ENCODE data around the gene MRPS9. TPM values are rescaled to one million over a fixed set of nuclear protein-coding genes. Genes with fewer than 3 reads are reported as not detected.

The MRPS9 gene
- total and polyA plus RNA-seq, 12 donors: 24.1 to 76.3 (median 40.4) TPM

GRCh38 chr2:105090091-105090490 lies 52.2 kb downstream of the MRPS9 start:
- TF ChIP-seq POLR2A (IDR thresholded peaks at IDR 0.05) (no peak), CTCF (IDR thresholded peaks at IDR 0.05) (no peak)
- H3K27ac ChIP-seq: no peak overlapping the region
- intact Hi-C loops (cut with DNase I): no loop called here

GRCh38 chr2:105092797-105093196 lies 54.9 kb downstream of the MRPS9 start:
- 93 to 95% (median 95%) methylated on average over 5 of the region's 5 CpGs for WGBS, 4 donors
- no peak for DNase-seq
- Histone ChIP-seq H3K9me3 (replicated peaks in 1 of 3) (no peaks in the 10 kb centered on the region), H3K27ac (no peak overlapping the region), H3K4me3 (no peak overlapping the region), H3K36me3 (replicated peaks in 1 of 2) (peaks cover 0 to 11% of the 10 kb centered on the region in 2 donors), H3K4me1 (replicated peaks in 1 of 2) (no peaks in the 10 kb centered on the region), H3K27me3 (no peaks in the 10 kb centered on the region)
- intact Hi-C loops (cut with DNase I): no loop called here
- TF ChIP-seq CTCF (IDR thresholded peaks at IDR 0.05) (no peak), POLR2A (IDR thresholded peaks at IDR 0.05) (no peak)

More at GRCh38 chr2:105090091-105090490, 52.2 kb downstream of the MRPS9 start:
- H3K4me1 ChIP-seq (replicated peaks in 1 of 2): no peaks in the 10 kb centered on the region
- H3K36me3 ChIP-seq (replicated peaks in 1 of 2): no peaks in the 10 kb centered on the region
- H3K9me3 ChIP-seq (replicated peaks in 1 of 3): no peaks in the 10 kb centered on the region
- 88 to 94% (median 89%) methylated on average over 5 of the region's 5 CpGs for WGBS, 4 donors
- H3K27me3 ChIP-seq: no peaks in the 10 kb centered on the region
- H3K4me3 ChIP-seq: no peak overlapping the region
- DNase-seq: no peak

- Histone ChIP-seq H3K4me1 (replicated peaks in 1 of 2) (no peaks in the 10 kb centered on the region), H3K27ac (no peak overlapping the region), H3K9me3 (replicated peaks in 1 of 3) (no peaks in the 10 kb centered on the region), H3K4me3 (no peak overlapping the region), H3K27me3 (no peaks in the 10 kb centered on the region), H3K36me3 (replicated peaks in 1 of 2) (peaks cover 0 to 40% of the 10 kb centered on the region in 2 donors)
- TF ChIP-seq POLR2A (IDR thresholded peaks at IDR 0.05): no peak
- no peak for TF ChIP-seq CTCF (IDR thresholded peaks at IDR 0.05)
- intact Hi-C loops (cut with DNase I): no loop called here
- 89 to 97% (median 93%) methylated on average over 1 of the region's 1 CpG for WGBS, 4 donors
- DNase-seq: no peak
Observed at GRCh38 chr2:105099153-105099552, 61.3 kb downstream of the MRPS9 start.

GRCh38 chr2:105100046-105100840 lies 62.4 kb downstream of the MRPS9 start:
- Histone ChIP-seq H3K4me1 (replicated peaks in 1 of 2) (no peaks in the 10 kb centered on the region), H3K9me3 (replicated peaks in 1 of 3) (no peaks in the 10 kb centered on the region), H3K36me3 (replicated peaks in 1 of 2) (peaks cover 0 to 40% of the 10 kb centered on the region in 2 donors), H3K27me3 (no peaks in the 10 kb centered on the region), H3K27ac (no peak overlapping the region), H3K4me3 (no peak overlapping the region)
- WGBS, 4 donors: 84 to 91% (median 85%) methylated on average over 9 of the region's 9 CpGs
- TF ChIP-seq CTCF (IDR thresholded peaks at IDR 0.05): no peak
- no peak for TF ChIP-seq POLR2A (IDR thresholded peaks at IDR 0.05)
- no peak for DNase-seq
- intact Hi-C loops (cut with DNase I): no loop called here
